DMS53 (cell line): ENCODE results near the gene GIMAP7.
A peak's percentile ranks its signal among the peaks of the same experiment; 100 is the strongest.
"Not testable (repeated sequence)": the region's sequence is repeated elsewhere in the genome, so short reads cannot be mapped to it uniquely, and the experiment has no call there.

ENCODE experiments used
- DNase-seq: peaks from one replicate; lab custom pipeline; 2025; lab: John Stamatoyannopoulos, UW

GIMAP7 gene

GRCh38 chr7:150513758-150514157 lies 914 bp upstream of the GIMAP7 start:
- no peak for DNase-seq

DNA sequence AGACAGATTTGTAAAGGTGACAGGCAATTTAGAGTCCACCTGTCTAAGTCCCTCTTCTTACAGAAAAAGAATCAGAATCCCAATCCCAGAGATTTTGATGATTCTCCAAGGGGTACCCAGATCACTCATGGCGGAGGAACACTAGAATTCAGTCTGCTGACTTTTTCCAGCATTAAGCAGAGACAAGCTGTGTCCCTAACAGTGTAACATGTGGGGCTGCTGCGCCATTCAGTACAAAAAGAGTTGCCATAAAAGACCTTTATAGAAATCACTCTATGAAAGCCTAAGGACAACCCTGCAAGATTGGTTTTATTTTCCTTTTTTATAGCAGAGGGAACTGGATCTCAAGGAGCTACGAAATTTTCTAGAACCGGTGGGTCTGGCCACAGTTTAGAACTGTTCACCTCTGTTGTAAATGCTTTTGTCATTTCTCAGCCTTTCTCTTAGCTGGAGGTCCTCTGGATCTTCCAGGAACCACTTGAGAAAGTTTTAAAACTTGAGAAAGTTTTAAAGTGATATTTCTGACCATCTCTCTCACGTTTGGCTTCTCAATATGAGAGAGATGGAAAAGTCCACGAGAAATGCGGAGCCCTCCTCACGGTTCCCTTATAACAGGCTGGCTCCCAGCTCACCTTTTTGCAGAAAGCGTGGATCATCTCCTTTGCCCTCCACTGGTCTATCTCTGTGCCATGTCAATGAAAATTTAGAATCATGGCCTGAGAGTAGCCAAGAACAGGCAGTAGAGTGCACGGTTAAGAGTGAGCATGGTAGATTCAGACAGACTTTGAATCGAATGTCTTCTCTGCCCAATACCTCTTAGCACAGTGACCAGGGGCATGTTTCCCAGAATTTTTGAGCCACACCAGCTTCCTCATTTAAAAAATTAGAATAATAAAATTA lies 826 bp downstream of the GIMAP7 start:
- no peak for DNase-seq

DNA sequence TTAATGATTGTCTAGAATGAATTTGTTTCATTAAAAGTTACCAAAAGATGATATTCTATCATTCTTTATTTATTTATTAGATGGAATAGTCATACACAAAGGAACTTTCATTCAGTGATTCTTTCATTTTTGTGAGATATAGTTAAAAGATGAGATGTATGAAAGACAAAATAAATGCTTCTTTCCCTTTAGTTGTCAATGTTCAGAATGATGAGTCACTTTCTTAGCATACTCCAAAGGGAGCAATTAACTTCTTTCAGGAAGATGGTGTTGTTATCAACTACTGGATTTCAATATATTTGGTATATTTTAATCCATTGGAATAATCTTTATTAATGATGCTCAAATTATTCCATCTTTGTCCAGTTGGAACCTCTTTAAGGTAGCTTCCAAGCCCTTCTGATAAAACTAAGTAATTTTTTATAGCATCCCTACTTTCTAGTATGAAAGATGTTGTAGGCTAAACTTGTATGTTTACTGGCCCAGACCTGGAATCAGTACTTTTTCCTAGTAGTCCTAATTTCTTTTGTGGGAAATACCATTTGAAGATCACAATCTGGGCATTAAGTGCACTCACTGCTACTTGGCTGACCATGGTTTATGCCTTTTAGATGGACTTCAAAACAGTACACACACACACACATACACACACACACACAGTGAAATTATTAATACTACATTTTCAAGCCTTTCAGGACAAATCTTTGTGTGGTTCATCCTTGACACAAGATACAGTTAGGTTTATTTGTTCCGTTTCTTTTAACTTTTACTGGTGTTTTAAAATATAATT lies 2.5 kb downstream of the GIMAP7 start:
- DNase-seq: no peak

GRCh38 chr7:150519310-150519709 lies 4.6 kb downstream of the GIMAP7 start:
- DNase-seq: no peak

GRCh38 chr7:150520145-150520544 lies 5.5 kb downstream of the GIMAP7 start:
- no peak for DNase-seq

DNA sequence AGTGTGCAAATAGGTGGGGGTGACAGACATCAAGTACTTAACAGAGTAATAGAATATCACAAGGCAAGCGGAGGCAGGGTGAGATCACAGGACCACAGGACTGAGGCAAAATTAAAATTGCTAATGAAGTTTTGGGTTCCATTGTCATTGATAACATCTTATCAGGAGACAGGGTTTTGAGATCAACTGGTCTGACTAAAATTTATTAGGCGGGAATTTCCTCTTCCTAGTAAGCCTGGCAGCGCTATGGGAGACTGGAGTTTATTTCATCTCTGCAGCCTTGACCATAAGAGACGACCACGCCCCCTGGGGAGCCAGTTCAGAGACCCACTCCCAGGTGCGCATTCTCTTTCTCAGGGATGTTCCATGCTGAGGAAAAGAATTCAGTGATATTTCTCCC lies 8.3 kb downstream of the GIMAP7 start:
- not testable (repeated sequence) for DNase-seq

GRCh38 chr7:150524018-150524417 lies 9.3 kb downstream of the GIMAP7 start:
- DNase-seq: no peak

DNA sequence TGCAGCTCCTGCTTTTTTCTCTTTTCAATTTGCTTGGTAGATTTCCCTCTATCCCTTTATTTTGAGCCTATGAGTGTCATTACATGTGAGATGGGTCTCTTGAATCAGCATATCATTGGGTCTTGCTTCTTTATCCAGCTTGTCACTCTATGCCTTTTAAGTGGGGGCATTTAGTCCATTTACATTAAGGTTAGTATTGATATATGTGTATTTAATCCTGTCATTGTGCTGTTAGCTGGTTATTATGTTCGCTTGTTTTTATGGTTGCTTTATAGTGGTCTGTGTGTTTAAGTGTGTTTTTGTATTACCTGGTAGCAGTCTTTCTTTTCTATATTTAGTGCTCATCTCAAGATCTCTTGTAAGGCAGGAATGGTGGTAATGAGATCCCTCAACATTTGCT lies 17.0 kb downstream of the GIMAP7 start:
- no peak for DNase-seq

DNA sequence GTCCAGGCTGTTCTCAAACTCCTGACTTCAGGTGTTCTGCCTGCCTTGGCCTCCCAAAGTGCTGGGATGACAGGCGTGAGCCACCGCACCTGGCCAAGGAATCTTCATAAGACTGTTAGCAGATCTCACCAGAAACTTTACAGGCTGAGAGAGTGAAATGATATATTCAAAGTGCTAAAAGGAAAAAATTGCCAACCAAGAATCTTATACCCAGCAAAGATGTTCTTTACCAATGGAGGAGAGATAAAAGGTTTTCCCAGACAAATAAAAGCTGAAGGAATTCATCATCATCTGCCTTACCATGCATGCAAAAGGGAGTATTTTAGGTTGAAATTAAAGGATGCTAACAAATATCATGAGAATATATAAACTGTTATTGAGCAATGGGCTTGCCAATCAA lies 23.6 kb downstream of the GIMAP7 start:
- peak; percentile 16 for DNase-seq

DNA sequence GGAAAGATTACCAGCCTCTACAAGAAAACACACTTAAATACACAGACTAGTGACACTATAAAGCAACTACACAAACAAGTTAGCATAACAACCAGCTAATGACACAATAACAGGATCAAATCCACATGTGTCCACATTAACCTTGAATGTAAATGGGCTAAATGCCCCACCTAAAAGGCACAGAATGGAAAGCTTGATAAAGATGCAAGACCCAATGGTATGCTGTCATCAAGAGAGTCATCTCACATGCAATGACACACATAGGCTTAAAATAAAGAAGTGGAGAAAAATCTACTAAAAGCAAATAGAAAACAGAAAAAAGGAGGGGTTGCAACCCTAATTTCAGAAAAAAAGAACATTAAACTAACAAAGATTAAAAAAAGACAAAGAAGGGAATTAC lies 38.5 kb downstream of the GIMAP7 start:
- no peak for DNase-seq

DNA sequence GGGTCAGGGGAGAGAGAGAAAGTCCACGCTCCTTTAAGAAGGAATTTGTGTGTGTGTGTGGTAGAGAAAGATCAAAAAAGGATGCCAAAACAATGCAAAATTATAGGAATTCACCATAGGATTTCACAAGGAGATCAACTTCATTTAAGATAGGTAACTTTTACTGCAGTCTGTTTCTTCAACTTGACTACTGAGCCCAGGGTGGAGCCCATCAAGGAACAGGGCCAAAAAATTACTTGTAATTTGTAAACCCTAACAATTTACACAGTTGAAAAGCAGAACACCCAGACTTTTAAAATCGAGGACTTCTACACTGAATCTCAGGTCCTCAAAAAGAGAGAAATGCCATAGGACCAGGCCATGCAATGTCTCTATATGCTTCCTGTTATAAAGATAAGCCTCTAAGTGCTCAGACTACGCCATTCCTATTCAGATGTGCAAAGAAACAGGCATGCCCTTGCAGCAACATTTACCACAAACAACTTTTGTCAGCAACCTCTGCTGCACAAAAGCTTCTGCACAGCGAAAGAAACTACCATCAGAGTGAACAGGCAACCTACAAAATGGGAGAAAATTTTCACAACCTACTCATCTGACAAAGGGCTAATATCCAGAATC lies 42.0 kb downstream of the GIMAP7 start:
- DNase-seq: no peak

DNA sequence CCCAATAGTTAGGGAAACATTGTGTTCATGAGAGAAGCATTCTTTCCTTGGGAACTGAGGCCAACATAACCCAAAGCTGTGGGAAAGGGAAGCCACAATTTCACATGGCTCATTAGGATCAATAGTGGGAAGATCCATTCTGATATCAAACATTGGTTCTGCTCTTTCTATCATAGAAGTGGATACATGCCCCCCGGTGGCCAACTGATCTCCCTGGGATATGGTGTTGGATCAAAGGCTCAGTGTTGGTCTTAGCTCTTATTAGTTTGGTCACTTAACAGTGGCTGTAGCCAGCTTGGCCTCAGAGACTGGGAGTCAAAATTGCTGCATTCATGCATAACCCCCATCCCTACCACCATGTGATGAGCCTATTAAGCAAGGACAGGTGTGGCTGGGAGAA lies 45.8 kb downstream of the GIMAP7 start:
- DNase-seq: no peak

- DNase-seq: no peak
Observed at GRCh38 chr7:150562919-150563318, 48.2 kb downstream of the GIMAP7 start.

DNA sequence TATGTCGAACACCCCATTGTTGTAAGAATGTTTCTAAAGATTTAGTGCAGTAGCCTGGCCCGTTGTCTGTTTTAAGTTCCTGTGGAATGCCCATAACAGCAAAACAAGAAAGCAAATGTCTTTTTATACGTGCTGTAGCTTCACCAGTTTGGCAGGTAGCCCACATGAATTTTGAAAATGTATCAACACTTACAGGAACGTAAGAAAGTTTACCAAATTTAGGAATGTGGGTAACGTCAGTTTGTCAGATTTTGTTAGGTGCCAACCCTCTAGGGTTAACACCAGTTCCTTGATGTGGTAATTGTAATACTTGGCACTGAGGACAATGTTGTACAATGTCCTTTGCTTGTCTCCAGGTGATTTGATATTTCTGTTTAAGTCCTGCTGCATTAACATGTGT lies 49.3 kb downstream of the GIMAP7 start:
- DNase-seq: no peak

DNA sequence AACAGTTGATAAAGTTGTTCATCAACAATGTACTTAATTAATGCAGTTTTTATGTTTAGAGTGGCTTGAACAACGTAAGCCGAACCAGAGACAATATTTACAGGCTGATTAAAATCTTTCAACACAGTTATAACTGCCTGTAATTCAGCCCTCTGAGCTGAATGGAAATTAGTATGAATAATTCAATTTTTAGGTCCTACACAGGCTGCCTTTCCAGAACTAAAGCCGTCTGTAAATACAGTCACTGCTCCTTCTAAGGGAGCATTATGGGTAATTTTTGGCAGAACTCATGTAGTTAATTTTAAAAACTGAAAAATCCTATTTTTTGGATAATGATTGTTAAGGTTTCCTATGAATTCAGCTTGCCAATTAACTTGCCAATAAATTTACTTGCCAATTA lies 49.9 kb downstream of the GIMAP7 start:
- DNase-seq: no peak

DNA sequence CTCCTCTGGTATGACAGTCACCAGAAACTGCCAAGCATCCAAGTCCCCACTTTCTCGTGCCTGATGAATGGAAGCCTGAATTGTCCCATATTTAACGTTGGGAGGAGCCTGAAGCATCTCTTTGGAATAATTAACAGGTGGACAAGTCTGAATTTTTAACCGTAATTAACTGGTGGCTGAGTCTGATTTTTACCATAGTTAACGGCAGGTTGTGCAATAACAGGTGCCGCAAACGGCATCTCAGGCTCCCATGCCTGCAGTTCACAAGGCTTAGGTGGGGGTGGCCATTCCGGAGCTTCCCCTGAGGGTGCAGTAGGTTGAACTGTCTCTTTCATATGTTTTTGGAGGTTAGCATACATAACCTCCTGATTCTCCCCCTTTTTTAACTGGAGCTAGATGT lies 50.6 kb downstream of the GIMAP7 start:
- DNase-seq: no peak

GRCh38 chr7:150566123-150566522 lies 51.5 kb downstream of the GIMAP7 start:
- no peak for DNase-seq

GRCh38 chr7:150566572-150566971 lies 51.9 kb downstream of the GIMAP7 start:
- DNase-seq: no peak

DNA sequence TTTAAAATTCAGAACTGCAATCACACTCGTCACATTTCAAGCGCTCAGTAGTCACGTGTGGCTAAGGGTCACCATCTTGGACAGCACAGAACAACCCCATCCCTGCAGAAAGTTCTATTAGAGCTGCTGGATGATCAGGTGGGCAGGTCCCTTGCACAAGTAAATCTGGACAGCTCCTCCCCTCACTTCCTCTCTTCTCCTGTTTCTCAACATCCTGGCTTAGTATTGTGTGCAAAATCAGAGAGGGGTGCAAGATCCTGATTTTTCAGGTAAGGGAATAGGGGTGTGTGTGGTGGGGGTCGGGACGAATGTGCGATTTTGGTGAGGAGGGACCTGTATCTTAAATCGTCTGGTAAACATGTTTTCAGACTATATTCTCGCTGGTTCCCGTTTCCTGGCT lies 52.5 kb downstream of the GIMAP7 start, which contains the start of gene GIMAP4:
Gene GIMAP4 (plus strand): TSS at position 222 of the 400 bp plus-strand sequence. CDS start 2,512 bp downstream, outside the sequence.
- no peak for DNase-seq

- DNase-seq: no peak
Observed at GRCh38 chr7:150567871-150568301, 53.2 kb downstream of the GIMAP7 start.

DNA sequence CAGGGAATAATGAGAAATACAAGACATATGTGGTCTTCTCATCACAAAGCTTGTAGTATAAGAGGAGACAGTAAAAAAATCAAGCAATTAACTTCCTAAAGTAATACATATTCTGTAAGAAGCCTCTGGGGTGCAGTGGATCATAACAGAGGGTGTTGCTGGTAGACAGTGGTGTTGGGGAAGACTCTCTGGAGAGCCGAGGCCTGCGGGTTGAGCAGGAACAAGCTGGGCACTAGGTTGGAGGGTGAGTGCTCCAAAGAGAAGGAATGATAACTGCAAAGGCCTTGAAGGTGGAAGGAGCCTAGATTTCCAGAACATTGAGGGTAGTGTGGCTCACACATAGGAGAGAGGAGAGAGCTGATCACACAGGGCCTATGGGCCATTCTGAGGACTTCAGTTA lies 54.0 kb downstream of the GIMAP7 start:
- DNase-seq: no peak

- DNase-seq: no peak
Observed at GRCh38 chr7:150569245-150569955, 54.7 kb downstream of the GIMAP7 start.
